ENCODE data around the gene TMEM225B.

GRCh38 chr7:99571768-99572167 lies 26.3 kb upstream of the TMEM225B start:
- TF ChIP-seq CTCF (IDR thresholded peaks at IDR 0.05) (no peak), POLR2A (IDR thresholded peaks at IDR 0.05) (no peak)
